Jurkat, Clone E6-1 (cell line): ENCODE measurements around the gene FOXL2NB. TPM values are rescaled to one million over a fixed set of nuclear protein-coding genes. Genes with fewer than 3 reads are reported as not detected.

ENCODE experiments used
- DNase-seq: peaks from one replicate; pipeline ENCODE4 v3.0.0-alpha.2; 2011; ENCODE audit warnings: low read depth, low spot score
- H3K4me3 ChIP-seq: 2 replicates; pipeline ENCODE4 v1.5.1; 2011; ENCODE audit warnings: mild to moderate bottlenecking, low read length, control low read depth, moderate library complexity
- polyA plus RNA-seq: library from polyadenylated mRNA; unstranded; fragments of >200 nt; gene quantifications from one replicate; pipeline ENCODE4 v1.2.1, GENCODE V29; 2012; ENCODE audit warnings: missing spikeins; ENCODE audit not compliant: insufficient read length, insufficient read depth

The FOXL2NB gene
- polyA plus RNA-seq, result not detected

DNA sequence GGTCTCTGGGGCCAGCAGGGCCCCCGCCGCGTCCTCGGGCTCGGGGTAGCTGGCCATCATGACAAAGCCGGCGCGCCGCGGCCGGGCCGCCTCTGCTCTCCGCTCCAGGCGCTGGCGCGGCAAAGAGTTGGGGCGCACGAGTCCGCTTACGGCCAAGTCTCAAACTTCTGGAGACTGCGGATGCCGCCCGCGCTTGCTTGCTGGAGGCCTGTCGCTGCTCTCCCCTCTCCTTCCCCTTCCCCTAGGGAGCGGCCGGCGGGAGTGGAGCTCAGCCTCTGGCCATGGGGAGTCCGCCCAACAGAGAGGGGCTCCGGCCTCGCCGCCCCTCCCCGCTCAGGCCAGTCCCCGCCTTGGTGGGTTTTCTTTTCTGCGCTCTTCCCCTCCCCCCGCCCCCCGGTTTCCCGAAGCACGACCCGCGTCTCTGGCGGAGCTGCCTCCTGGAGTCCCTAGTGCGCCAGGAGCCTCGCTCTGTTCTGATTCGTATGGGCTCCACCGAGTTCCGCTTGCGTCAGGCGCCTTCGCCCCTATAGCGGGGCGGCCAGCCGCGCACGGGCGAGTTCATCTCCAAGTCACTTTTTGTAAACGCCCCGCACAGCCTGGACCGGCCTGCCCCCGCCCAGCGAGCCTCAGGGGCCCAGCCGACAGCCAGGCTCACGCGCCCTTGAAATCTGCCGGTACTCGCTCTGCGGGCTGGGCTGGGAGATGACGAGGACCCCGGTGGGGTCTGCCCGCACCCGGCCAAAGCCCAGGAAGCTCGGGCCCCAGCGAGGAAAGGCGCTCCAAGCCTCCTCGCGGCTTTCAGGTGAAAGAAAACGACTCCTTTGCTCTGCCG lies at the start of gene FOXL2NB, which contains the start of gene FOXL2:
FOXL2NB (plus strand) TSS at position 555 of the 832 bp plus-strand sequence; CDS start at position 703, 148 bp downstream.
FOXL2 (minus strand) TSS at position 475 of the 832 bp plus-strand sequence; CDS start at position 60, 415 bp downstream.
- no peak for DNase-seq

DNA sequence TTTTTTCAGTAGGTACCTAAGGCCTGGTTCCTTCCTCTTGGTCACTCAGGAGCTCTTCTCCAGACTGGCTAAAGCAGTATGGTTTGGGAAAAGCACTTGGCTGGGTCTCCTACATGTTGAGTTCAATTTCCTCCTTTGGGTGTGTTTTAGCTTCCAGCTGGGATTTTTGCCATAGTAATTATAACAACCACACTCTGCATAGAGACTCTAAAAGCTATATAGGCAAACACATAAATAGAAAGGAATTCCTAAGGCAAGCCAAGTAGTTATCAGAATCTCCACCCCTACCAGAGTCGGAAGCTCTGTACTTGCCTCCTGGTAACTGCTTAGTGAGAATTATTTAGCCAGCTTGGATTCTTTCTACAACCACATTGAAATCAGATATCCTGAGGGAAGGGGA lies 48.7 kb upstream of the FOXL2NB start:
- H3K4me3 ChIP-seq, result no peak overlapping the region
- no peak for DNase-seq

More for the DNA sequence above, at the start of gene FOXL2NB, which contains the start of gene FOXL2:
- no peak within 1 kb of the TSS for H3K4me3 ChIP-seq

DNA sequence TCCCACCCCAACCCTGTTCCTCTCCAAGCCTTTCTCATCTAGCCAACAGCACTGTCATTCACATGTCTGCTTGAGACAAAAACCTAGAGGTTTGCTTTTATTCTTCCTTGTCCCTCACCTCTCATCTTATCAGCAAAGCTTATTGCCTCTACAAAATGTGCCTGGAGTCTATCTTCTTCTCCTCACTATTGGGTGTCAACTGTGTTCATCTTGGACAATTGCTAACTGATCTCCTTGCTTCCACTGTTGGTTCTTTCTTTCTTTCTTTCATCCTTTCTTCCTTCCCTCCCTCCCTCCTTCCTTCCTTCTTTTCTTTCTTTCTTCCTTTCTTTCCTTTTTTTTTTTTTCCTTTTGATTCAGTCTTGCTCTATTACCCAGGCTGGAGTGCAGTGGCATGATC lies 48.3 kb upstream of the FOXL2NB start:
- H3K4me3 ChIP-seq, result no peak overlapping the region
- DNase-seq, result no peak

DNA sequence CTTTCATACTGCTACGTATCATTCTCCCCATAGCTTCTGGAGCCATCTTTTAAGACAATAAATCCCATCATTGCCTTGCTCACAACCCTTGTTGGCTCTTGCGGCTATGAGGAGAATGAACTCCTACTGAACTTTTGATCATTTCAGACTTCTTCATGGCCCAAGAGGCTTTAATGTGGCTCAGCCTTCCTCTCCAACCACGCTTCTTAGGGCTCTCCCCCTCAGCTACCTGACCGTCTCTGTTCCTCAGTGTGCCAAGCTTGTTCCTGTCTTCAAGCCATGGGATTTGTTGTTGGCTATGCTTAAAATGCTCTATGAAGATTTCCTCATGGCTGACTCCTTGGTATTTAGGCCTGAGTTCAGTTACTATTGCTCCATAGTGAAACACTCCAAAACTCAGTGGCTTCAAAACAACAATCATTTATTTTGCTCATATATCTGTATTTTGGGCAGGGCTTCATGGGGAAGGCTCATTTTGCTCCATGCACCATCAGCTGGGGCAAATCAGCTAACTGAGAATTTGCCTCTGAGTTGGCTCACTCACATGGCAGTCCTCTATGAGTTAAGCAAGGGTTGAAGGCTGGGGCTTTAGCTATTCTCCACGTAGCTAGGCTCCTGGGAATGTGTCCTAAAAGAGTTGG lies 47.5 kb upstream of the FOXL2NB start:
- no peak for DNase-seq
- H3K4me3 ChIP-seq, result no peak overlapping the region

DNA sequence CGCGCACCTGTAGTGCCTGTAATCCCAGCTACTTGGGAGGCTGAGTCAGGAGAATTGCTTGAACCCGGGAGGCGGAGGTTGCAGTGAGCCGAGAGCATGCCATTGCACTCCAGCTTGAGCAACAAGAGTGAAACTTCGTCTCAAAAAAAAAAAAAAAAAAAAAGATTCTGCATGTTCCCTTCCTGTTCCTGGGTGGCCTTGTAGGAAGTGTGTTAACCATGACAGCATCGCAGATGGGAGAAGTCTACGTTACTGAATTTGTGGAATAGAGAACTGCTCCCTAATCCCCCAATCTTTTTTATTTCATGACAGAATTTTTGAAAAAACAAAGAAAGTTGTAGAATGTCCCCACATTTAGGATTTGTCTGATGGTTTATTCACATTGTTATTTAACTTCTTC lies 45.5 kb upstream of the FOXL2NB start:
- no peak overlapping the region for H3K4me3 ChIP-seq
- no peak for DNase-seq

DNA sequence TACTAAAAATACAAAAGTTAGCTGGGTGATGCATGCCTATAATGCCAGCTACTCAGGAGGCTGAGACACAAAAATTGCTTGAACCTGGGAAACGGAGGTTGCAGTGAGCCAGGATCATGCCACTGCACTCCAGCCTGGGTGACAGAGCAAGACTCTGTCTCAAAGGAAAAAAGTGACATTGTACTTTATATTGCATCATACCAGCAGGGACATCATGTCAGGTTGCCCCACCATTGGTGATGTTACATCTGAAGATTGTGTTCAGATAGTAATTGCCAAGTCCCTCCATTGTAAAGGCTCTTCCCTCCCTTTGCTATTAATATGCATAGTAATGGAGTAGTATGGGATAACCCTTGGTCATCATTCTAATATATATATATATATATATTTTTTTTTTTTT lies 44.8 kb upstream of the FOXL2NB start:
- no peak overlapping the region for H3K4me3 ChIP-seq
- DNase-seq, result no peak

DNA sequence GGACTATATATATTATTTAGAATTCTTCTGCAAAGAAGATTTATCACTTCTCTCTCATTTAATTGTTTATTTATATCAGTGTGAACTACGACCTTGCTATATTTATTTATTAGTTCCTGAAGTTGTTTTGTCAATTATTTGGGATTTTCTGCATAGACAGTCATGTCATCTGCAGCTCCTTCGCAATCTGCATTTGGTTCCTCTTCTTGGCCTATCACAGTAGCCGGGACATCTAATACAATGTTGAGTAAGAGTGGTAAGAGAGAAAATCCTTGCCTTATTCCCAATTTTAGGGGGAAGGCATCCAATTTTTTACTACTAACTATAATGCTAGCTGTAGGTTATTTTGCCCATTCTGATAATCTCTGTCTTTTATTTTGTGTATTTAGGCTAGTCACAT lies 39.5 kb upstream of the FOXL2NB start:
- H3K4me3 ChIP-seq, result no peak overlapping the region
- DNase-seq, result no peak

DNA sequence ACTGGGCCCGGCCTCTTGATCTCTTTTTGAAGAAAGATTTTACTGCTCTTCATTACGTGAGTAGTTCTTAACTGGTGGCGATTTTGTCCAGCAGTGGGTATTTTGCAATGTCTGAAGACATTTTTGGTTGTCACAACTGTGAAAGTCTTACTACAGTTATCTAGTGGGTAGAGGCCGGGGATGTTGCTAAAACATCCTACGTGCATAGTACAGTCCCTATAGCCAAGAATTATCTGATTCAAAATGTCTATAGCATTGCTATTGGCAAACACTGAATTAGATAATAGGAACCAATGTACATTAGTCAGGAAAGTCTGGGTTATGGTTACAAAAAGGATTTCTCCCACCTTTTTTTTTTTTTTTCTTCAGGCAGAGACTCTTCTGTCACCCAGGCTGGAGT lies 38.2 kb upstream of the FOXL2NB start:
- no peak overlapping the region for H3K4me3 ChIP-seq
- DNase-seq, result no peak

DNA sequence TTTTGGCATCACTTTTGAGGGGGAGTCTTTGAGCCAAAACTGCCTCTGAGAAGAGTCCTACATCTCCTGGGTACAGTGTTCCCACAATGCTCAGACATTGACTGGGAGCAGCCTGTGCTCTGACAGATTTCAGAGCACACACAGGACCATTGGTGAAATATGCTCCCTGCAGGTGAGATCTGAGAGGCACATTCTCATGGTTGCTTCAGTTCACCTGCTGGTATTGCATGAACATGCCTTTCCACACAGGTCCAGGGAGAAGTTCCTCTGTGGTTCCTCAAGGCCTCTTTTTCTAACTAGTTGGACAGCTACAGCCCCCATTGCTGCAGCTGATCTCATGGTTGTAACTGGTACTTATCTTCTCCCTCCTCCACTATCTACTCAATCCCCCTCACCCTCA lies 37.1 kb upstream of the FOXL2NB start:
- no peak overlapping the region for H3K4me3 ChIP-seq
- no peak for DNase-seq

- no peak for DNase-seq
Measured at GRCh38 chr3:138911621-138912020, 35.4 kb upstream of the FOXL2NB start.

DNA sequence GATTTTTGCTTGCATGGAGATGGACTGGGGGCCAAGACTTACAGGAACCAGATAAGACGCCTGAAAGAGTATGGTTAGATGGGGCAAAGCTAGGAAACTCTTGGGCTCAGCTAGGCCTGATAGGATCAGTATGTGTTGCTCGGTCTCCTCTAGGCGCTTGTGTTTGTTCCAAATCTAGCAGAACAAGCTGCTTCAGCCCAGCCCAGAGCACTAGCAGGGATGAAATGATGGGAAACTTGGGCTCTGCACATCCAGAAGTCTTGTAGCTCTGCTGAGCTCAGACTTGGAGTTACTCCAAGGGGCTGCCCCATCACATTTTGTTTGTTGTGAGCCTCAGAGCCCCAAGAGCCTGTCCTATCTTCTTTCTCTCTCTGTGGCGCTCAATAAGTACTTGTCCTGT lies 34.8 kb upstream of the FOXL2NB start:
- no peak overlapping the region for H3K4me3 ChIP-seq

More at GRCh38 chr3:138911621-138912020, 35.4 kb upstream of the FOXL2NB start:
- no peak overlapping the region for H3K4me3 ChIP-seq

GRCh38 chr3:138913766-138914165 lies 33.3 kb upstream of the FOXL2NB start:
- no peak for DNase-seq
- no peak overlapping the region for H3K4me3 ChIP-seq

More for the DNA sequence above, 34.8 kb upstream of the FOXL2NB start:
- no peak for DNase-seq

GRCh38 chr3:138914870-138915502 lies 32.0 kb upstream of the FOXL2NB start:
- DNase-seq, result peak; percentile 22
- H3K4me3 ChIP-seq, result peak overlapping the region; percentile 74

DNA sequence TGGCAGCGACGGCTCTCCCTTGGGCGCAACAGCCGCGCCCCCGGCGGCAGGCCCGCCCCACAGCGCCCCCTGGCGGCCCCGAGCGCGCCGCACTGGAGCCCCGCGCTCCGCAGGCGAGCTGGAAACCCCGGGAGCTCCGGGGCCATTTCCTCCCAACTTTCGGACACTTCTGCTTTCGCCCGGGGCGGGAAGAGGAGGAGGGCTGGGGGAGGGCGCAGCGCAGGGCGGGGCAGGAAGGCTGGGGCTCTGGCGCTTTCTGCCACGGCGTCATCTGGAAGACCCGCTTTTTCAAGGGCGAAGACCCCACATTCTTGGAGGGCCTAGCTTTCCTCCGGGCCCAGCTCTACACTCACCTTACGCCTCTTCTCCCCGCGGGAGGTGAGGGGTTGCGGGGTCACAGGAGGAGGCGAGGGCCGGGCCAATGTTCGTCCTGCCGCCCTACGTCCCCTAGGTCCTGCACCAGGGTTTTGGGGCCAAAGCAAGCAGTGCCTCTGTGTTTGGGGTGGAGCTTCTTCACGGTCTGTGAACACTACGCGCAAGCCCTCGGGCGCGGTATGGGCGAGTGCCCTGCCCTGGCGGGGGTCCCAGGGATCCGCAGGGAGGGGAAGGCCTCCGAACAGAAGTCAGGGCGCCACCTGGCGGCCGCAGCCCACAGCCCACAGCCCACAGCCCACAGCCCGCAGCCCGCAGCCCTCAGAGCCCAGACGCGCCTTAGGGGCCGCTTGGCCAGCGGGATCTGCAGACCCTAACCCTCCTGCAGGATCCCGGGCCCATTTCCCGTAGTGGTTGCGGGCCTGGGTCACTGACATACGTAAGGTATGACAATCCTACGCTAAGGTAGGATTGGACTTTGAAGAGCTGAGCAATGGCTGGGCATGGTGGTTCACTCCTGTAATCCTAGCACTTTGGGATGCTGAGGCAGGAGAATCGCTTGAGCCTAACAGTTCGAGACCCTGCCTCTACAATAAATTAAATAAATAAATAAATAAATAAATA lies 31.2 kb upstream of the FOXL2NB start:
- peak overlapping the region; percentile 74 for H3K4me3 ChIP-seq
- peak; percentile 73 for DNase-seq

- H3K4me3 ChIP-seq, result no peak overlapping the region
- DNase-seq, result no peak
Measured at GRCh38 chr3:138916824-138917223, 30.2 kb upstream of the FOXL2NB start.

GRCh38 chr3:138919325-138919724 lies 27.7 kb upstream of the FOXL2NB start:
- DNase-seq, result no peak

DNA sequence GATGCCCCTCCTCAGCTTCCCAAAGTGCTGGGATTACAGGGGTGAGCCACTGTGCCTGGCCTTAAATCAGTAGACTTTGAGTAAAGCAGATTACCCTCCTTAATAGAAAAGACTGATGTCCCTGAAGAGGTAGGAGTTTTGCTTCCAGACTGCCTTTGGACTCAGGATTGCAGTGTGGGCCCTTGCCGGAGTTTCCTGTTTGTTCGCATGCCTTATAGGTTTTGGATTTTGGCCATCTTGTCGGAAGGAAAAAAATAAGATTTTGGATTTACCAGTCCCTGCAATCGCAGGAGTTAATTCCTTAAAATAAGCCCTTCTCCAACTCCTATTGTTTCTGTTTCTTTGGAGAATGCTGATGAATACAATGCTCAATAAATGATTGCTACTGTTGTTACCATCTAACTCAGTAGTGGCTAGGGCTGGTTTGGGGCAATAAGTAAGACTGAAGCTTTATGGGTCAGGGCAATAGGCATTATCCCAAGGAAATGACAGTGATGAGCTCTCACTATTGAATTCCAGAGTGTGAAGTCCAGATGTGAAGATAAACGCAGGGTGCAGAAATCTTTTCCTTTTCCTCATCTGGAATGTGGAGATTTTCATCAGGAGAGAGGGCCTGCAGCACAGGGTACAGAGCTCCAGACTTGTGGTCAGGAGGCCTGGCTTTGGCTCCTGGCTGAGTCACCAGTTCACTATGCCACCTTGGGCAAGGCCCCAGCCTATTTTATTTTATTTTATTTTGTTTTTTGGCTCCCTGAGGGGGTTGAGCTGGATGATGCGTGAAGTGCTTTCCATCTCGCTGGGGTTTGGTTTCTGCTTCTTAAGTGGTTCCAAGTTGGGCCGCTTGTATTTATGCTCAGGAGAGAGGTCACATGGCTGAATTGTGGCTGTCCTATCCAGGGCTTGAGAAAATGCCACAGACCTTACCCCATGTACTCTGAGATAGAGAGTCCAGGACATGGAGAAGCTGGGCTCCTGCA lies 25.4 kb upstream of the FOXL2NB start:
- no peak overlapping the region for H3K4me3 ChIP-seq
- DNase-seq, result no peak

More at GRCh38 chr3:138919325-138919724, 27.7 kb upstream of the FOXL2NB start:
- H3K4me3 ChIP-seq, result no peak overlapping the region
